ENCODE data around the gene FPR3. TPM values are rescaled to one million over a fixed set of nuclear protein-coding genes. Genes with fewer than 3 reads are reported as not detected.

Gene FPR3
- total and polyA plus RNA-seq, 12 donors = 1.1 to 33.8 (median 18.1) TPM

DNA sequence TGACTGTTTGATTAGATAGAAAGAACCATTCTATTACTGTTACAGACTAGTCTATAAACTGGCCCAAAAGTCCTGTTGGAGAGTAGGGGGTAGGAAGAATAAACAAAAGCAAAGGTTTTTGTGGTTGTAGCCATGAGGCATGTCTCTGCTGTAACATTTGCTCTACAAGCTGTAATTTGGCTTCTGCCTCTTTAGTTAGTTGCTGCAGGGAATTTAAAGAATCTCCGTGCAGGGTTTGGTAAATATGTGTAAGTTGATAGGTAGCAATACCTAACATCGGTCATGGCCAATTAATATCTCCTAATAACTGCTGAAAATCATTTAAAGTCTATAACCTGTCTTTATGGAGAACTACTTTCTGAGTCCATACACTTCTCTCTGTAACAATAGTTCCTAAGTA lies 13.0 kb downstream of the FPR3 start:
- intact Hi-C loops (cut with DNase I) = no loop called here
- WGBS, 4 donors = 76 to 87% (median 85%) methylated on average over 2 of the region's 2 CpGs

GRCh38 chr19:51808333-51808986 lies 13.5 kb downstream of the FPR3 start:
- peak in 1 of 7 donors; percentile 7 for DNase-seq
- intact Hi-C loops (cut with DNase I) = no loop called here
- no peak for TF ChIP-seq POLR2A (IDR thresholded peaks at IDR 0.05)
- peak in 3 of 6 experiments; percentile 13 to 21 (median 14) for TF ChIP-seq CTCF (IDR thresholded peaks at IDR 0.05)
- Histone ChIP-seq H3K4me1 (replicated peaks in 1 of 2) (peaks cover 0 to 10% of the 10 kb centered on the region in 2 donors), H3K4me3 (no peak overlapping the region), H3K9me3 (replicated peaks in 1 of 3) (no peaks in the 10 kb centered on the region), H3K36me3 (replicated peaks in 1 of 2) (no peaks in the 10 kb centered on the region), H3K27ac (no peak overlapping the region), H3K27me3 (no peaks in the 10 kb centered on the region)
- 54 to 74% (median 67%) methylated on average over 8 of the region's 8 CpGs for WGBS, 4 donors

More for the DNA sequence above, 13.0 kb downstream of the FPR3 start:
- no peak for DNase-seq
- no peak overlapping the region for H3K27ac ChIP-seq
- peaks cover 0 to 10% of the 10 kb centered on the region in 2 donors for H3K4me1 ChIP-seq (replicated peaks in 1 of 2)
- no peaks in the 10 kb centered on the region for H3K27me3 ChIP-seq
- TF ChIP-seq POLR2A (IDR thresholded peaks at IDR 0.05) (no peak), CTCF (IDR thresholded peaks at IDR 0.05) (no peak)
- no peaks in the 10 kb centered on the region for H3K36me3 ChIP-seq (replicated peaks in 1 of 2)
- H3K4me3 ChIP-seq = no peak overlapping the region
- no peaks in the 10 kb centered on the region for H3K9me3 ChIP-seq (replicated peaks in 1 of 3)

- peak overlapping the region in 1 of 5 donors; percentile 71 for H3K27ac ChIP-seq
- H3K4me1 ChIP-seq (replicated peaks in 1 of 2) = peaks cover 0 to 10% of the 10 kb centered on the region in 2 donors
- no peaks in the 10 kb centered on the region for H3K27me3 ChIP-seq
- TF ChIP-seq CTCF (IDR thresholded peaks at IDR 0.05) (no peak), POLR2A (IDR thresholded peaks at IDR 0.05) (no peak)
- H3K36me3 ChIP-seq (replicated peaks in 1 of 2) = no peaks in the 10 kb centered on the region
- intact Hi-C loops (cut with DNase I) = no loop called here
- no peaks in the 10 kb centered on the region for H3K9me3 ChIP-seq (replicated peaks in 1 of 3)
- no peak overlapping the region for H3K4me3 ChIP-seq
- 57 to 73% (median 66%) methylated on average over 3 to 4 of the region's 4 CpGs for WGBS, 4 donors
- DNase-seq = peak in 1 of 7 donors; percentile 39
Measured at GRCh38 chr19:51809787-51810186, 14.8 kb downstream of the FPR3 start.

- DNase-seq = no peak
- no peaks in the 10 kb centered on the region for H3K9me3 ChIP-seq (replicated peaks in 1 of 3)
- no peaks in the 10 kb centered on the region for H3K36me3 ChIP-seq (replicated peaks in 1 of 2)
- H3K27me3 ChIP-seq = no peaks in the 10 kb centered on the region
- no peak overlapping the region for H3K4me3 ChIP-seq
- peaks cover 0 to 10% of the 10 kb centered on the region in 2 donors for H3K4me1 ChIP-seq (replicated peaks in 1 of 2)
- TF ChIP-seq POLR2A (IDR thresholded peaks at IDR 0.05) = no peak
- no peak for TF ChIP-seq CTCF (IDR thresholded peaks at IDR 0.05)
- peak overlapping the region in 1 of 5 donors; percentile 71 for H3K27ac ChIP-seq
- intact Hi-C loops (cut with DNase I) = no loop called here
- 60 to 83% (median 77%) methylated on average over 5 to 7 of the region's 7 CpGs for WGBS, 4 donors
Measured at GRCh38 chr19:51810223-51810622, 15.3 kb downstream of the FPR3 start.

All from adrenal gland (tissue), 12 donors.